Neural progenitor cell (in vitro differentiated cells): ENCODE results near the gene BCKDHB. TPM values are rescaled to one million over a fixed set of nuclear protein-coding genes. Genes with fewer than 3 reads are reported as not detected.

ENCODE experiments used
- DNase-seq: peaks from one replicate; pipeline ENCODE4 v3.0.0-alpha.2; 2016; ENCODE audit warnings: low spot score
- H2AFZ ChIP-seq: fragments of 200-600 bp; sonication (generic); replicated peaks from 2 replicates; pipeline ENCODE4 v1.6.1; 2016; ENCODE audit warnings: antibody characterized with exemption
- H3F3A ChIP-seq: fragments of 200-600 bp; sonication (generic); 2 replicates; pipeline ENCODE4 v1.6.1; 2016; ENCODE audit warnings: antibody characterized with exemption, low read depth
- H3K27ac ChIP-seq: fragments of 200-600 bp; sonication (generic); 2 replicates; pipeline ENCODE4 v1.5.1; 2016; ENCODE audit warnings: mild to moderate bottlenecking
- H3K27me3 ChIP-seq: fragments of 200-600 bp; sonication (generic); 2 replicates; pipeline ENCODE4 v1.6.1; 2016; ENCODE audit warnings: mild to moderate bottlenecking, moderate library complexity
- H3K36me3 ChIP-seq: fragments of 200-600 bp; sonication (generic); 2 replicates; pipeline ENCODE4 v1.5.1; 2016
- H3K4me1 ChIP-seq: fragments of 200-600 bp; sonication (generic); 2 replicates; pipeline ENCODE4 v1.6.1; 2016; ENCODE audit warnings: mixed run types
- H3K4me2 ChIP-seq: fragments of 200-600 bp; sonication (generic); 2 replicates; pipeline ENCODE4 v1.6.1; 2016
- H3K4me3 ChIP-seq: fragments of 200-600 bp; sonication (generic); 2 replicates; pipeline ENCODE4 v1.5.1; 2016
- H3K79me2 ChIP-seq: fragments of 200-600 bp; sonication (generic); 2 replicates; pipeline ENCODE4 v1.6.1; 2016; ENCODE audit warnings: low read depth
- H3K9ac ChIP-seq: fragments of 200-600 bp; sonication (generic); 2 replicates; pipeline ENCODE4 v1.6.1; 2016
- H3K9me3 ChIP-seq: fragments of 200-600 bp; sonication (generic); 2 replicates; pipeline ENCODE4 v1.5.1; 2016; ENCODE audit warnings: low read depth
- H4K20me1 ChIP-seq: fragments of 200-600 bp; sonication (generic); 2 replicates; pipeline ENCODE4 v1.6.1; 2016; ENCODE audit warnings: low read depth
- H3K27ac Mint-ChIP-seq: 3 replicates; pipeline ENCODE4 v1.8.0; 2021; ENCODE audit warnings: mixed read lengths
- H3K27me3 Mint-ChIP-seq: 2 replicates; pipeline ENCODE4 v1.8.0; 2022; ENCODE audit warnings: low read depth, mild to moderate bottlenecking, inconsistent platforms, moderate library complexity, mixed read lengths; ENCODE audit not compliant: insufficient read depth
- H3K36me3 Mint-ChIP-seq: 3 replicates; pipeline ENCODE4 v1.8.0; 2021; ENCODE audit warnings: mixed read lengths
- H3K4me1 Mint-ChIP-seq: 3 replicates; pipeline ENCODE4 v1.8.0; 2021; ENCODE audit warnings: mixed read lengths
- H3K4me3 Mint-ChIP-seq: 3 replicates; pipeline ENCODE4 v1.8.0; 2021; ENCODE audit warnings: mild to moderate bottlenecking, moderate library complexity, mixed read lengths
- H3K9me3 Mint-ChIP-seq: 3 replicates; pipeline ENCODE4 v1.8.0; 2020; ENCODE audit warnings: mixed read lengths
- EZH2 ChIP-seq: fragments of 200-600 bp; sonication (generic); IDR thresholded peaks from 2 replicates; pipeline ENCODE4 v1.6.1; 2017; ENCODE audit warnings: antibody characterized with exemption, mild to moderate bottlenecking, moderate library complexity
- EZH2phosphoT487 ChIP-seq: fragments of 200-600 bp; sonication (generic); IDR thresholded peaks from 2 replicates; pipeline ENCODE4 v1.6.1; 2017; ENCODE audit warnings: antibody characterized with exemption
- total RNA-seq: library from RNA; depleted of rRNA; stranded (reverse); fragments of >200 nt; gene quantifications from 2 replicates; pipeline ENCODE4 v1.2.3, GENCODE V29; 2015; ENCODE audit warnings: low replicate concordance
- TF ChIP-seq, protein P1 (sequence below): fragments of 200-600 bp; sonication (generic); IDR thresholded peaks from 2 replicates; pipeline ENCODE4 v1.5.1; 2017; ENCODE audit warnings: antibody characterized with exemption, mild to moderate bottlenecking

BCKDHB gene
- total RNA-seq, 1 donor from 2014 or later: 48.2 TPM

DNA sequence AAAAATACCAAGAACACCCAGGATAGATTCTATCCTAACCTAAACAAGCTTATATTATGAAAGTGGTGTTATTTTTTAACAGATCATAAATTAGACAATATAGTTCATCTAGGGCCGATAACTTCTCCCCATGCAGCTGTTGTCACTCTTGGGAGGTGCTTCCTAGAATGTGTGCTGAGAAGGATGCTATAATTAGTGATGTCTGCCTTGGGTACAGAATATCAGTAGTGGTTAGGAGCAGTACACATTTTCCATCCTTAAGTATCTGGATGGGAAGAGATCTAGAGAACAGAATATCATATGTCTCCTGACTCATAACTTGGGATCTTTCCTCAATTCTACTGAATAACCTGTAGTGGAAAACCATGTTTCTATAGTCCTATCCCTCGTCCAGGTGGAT is 214.5 kb downstream of the BCKDHB start:
- Histone ChIP-seq H3K9me3 (no peaks in the 10 kb centered on the region), H3K79me2 (no peaks in the 10 kb centered on the region), H3K4me1 (peaks cover 15% of the 10 kb centered on the region), H3F3A (peaks cover 15% of the 10 kb centered on the region), H4K20me1 (no peaks in the 10 kb centered on the region), H3K9ac (no peak overlapping the region), H3K36me3 (no peaks in the 10 kb centered on the region), H3K4me3 (no peak overlapping the region), H3K27me3 (no peaks in the 10 kb centered on the region), H3K4me2 (no peak overlapping the region), H2AFZ (no peak overlapping the region), H3K27ac (no peak overlapping the region)
- DNase-seq: no peak
- Mint-ChIP-seq H3K4me3 (no peak overlapping the region), H3K9me3 (peaks cover 8% of the 10 kb centered on the region), H3K36me3 (peaks cover 7% of the 10 kb centered on the region), H3K27me3 (no peaks in the 10 kb centered on the region), H3K4me1 (peaks cover 21% of the 10 kb centered on the region), H3K27ac (no peak overlapping the region)
- TF ChIP-seq, protein P1, sequence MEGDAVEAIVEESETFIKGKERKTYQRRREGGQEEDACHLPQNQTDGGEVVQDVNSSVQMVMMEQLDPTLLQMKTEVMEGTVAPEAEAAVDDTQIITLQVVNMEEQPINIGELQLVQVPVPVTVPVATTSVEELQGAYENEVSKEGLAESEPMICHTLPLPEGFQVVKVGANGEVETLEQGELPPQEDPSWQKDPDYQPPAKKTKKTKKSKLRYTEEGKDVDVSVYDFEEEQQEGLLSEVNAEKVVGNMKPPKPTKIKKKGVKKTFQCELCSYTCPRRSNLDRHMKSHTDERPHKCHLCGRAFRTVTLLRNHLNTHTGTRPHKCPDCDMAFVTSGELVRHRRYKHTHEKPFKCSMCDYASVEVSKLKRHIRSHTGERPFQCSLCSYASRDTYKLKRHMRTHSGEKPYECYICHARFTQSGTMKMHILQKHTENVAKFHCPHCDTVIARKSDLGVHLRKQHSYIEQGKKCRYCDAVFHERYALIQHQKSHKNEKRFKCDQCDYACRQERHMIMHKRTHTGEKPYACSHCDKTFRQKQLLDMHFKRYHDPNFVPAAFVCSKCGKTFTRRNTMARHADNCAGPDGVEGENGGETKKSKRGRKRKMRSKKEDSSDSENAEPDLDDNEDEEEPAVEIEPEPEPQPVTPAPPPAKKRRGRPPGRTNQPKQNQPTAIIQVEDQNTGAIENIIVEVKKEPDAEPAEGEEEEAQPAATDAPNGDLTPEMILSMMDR: no peak
- TF ChIP-seq EZH2 (no peak), EZH2phosphoT487 (no peak)

DNA sequence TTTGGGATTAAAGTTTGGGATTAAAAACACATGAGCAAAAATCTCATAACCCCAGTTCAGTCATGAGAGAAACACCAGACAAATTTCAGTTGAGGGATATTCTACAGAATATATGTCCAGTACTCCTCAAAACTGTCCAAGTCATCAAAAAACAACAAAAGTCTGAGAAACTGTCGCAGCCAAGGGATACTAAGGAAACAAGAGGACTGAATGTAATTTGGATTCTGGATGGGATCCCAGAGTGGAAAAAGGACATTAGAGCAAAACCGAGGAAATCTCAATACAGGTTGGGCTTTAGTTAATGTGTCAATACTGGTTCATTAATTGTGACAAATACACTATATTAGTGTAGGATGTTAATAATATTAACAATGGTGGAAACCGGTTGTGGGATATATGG is 219.3 kb downstream of the BCKDHB start:
- Mint-ChIP-seq H3K4me1 (peaks cover 49% of the 10 kb centered on the region), H3K27me3 (no peaks in the 10 kb centered on the region), H3K36me3 (peaks cover 8% of the 10 kb centered on the region), H3K9me3 (peaks cover 7% of the 10 kb centered on the region), H3K27ac (peak overlapping the region; percentile 67), H3K4me3 (no peak overlapping the region)
- H3F3A ChIP-seq: peaks cover 22% of the 10 kb centered on the region
- H3K27me3 ChIP-seq: no peaks in the 10 kb centered on the region
- H3K27ac ChIP-seq: peak overlapping the region; percentile 1
- H3K4me3 ChIP-seq: no peak overlapping the region
- no peaks in the 10 kb centered on the region for H3K9me3 ChIP-seq
- peaks cover 35% of the 10 kb centered on the region for H3K4me1 ChIP-seq
- TF ChIP-seq, protein P1: no peak
- no peak for TF ChIP-seq EZH2phosphoT487
- TF ChIP-seq EZH2: no peak
- no peak for DNase-seq
- no peaks in the 10 kb centered on the region for H3K36me3 ChIP-seq
- no peaks in the 10 kb centered on the region for H4K20me1 ChIP-seq
- H3K79me2 ChIP-seq: no peaks in the 10 kb centered on the region
- H2AFZ ChIP-seq: no peak overlapping the region
- no peak overlapping the region for H3K4me2 ChIP-seq
- H3K9ac ChIP-seq: no peak overlapping the region

DNA sequence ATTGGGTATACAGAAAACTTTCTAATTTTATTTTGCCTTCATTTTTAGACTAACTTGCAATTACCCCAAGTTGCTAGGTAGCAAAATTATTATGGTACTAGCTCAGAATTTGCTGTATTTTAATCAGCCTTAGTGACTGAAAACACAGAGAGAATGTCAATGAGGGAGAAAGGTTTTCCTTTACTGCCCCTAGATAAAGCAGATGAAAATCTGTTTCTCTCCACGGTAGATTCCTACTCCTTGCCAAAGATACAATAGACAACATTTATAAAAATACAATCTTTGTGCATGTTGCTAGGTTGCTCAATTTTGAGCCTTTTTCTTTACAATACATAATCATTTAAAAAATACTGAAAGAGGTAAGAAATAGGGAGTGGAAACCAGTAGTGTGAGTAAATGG is 222.2 kb downstream of the BCKDHB start:
- no peaks in the 10 kb centered on the region for H3K36me3 ChIP-seq
- no peaks in the 10 kb centered on the region for H4K20me1 ChIP-seq
- Mint-ChIP-seq H3K36me3 (peaks cover 4% of the 10 kb centered on the region), H3K27ac (peak overlapping the region; percentile 96), H3K27me3 (no peaks in the 10 kb centered on the region), H3K4me3 (no peak overlapping the region), H3K9me3 (no peaks in the 10 kb centered on the region), H3K4me1 (peaks cover 78% of the 10 kb centered on the region)
- no peak overlapping the region for H3K9ac ChIP-seq
- H3F3A ChIP-seq: peaks cover 31% of the 10 kb centered on the region
- H2AFZ ChIP-seq: no peak overlapping the region
- no peak overlapping the region for H3K4me3 ChIP-seq
- H3K79me2 ChIP-seq: no peaks in the 10 kb centered on the region
- H3K4me1 ChIP-seq: peaks cover 62% of the 10 kb centered on the region
- H3K4me2 ChIP-seq: no peak overlapping the region
- no peak for DNase-seq
- H3K9me3 ChIP-seq: no peaks in the 10 kb centered on the region
- TF ChIP-seq EZH2phosphoT487: no peak
- TF ChIP-seq, protein P1: no peak
- no peak for TF ChIP-seq EZH2
- H3K27ac ChIP-seq: peak overlapping the region; percentile 64
- H3K27me3 ChIP-seq: no peaks in the 10 kb centered on the region
